NCI-H526 treated with DMSO at 0.1 percent for 48 hours (cell line): ENCODE measurements around the gene CCDC89.
"Not testable (repeated sequence)": the region's sequence is repeated elsewhere in the genome, so short reads cannot be mapped to it uniquely, and the experiment has no call there.

Experiments used
- DNase-seq: peaks from one replicate; lab custom pipeline; 2025; lab: John Stamatoyannopoulos, UW

CCDC89 gene

GRCh38 chr11:85685125-85685819 lies 723 bp downstream of the CCDC89 start:
- DNase-seq, result no peak

DNA sequence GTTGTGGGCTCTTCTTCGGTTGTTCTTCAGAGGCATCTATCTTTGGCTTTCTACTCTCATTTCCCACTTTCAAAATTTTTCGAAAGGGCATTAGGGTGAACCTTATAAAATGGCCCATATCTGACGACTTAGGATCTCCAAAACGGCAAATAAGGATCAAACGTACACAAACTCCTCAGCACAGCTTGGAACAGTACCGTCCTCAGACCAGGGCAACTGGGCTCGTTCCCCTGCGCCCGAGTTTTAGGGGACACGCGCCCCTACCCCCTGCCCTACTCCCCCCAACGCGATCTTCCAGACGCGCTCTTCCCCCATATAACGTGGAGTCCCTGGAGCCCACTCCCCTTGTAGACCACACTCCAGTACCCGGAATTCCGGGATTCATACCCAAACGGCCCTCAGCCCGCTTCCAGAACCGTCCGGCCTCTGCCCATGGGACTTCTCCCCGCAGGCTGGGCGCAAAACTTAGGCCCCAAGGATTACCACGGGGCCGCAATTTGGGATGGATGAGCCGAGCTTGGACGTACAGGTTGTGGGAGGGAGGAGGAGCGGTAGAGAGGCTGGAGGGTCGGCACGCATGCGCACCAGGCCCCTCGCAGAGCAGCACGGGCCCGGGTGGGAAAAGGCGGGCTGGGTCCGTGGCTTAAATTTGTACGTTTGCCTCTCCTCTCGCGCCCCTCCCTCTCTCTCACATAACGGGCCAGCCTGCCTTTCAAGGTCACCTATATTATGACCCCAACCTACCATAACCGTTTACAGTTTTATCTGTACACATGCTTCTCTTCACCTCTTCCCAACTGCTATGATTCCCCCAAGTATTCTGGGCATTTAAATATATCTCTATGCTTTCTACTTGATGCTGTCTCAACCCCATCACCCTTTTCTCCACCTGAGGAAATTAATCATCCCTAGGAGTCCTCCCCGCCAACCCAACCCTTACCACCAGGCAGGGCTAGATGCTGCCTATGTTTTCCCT lies 3.4 kb downstream of the CCDC89 start:
- DNase-seq, result no peak

DNA sequence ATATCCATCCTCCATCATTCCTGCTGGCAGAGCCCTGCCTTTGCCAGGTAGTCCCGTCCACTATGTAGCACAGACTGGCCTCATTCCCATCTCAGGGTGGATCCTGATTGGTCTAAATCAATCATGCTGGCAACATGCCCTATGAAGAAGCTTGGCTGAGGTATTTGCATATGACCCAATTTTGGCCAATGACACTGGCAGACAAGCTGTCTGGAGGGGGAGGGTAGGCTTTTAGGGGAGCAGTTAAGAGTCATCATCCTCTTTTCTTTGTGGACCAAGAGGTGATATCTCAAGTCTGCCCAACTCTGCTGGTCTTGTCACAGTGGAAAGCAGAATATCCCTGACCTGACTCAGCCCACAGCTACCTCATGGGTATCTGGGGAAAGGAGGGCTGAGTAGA lies 5.1 kb downstream of the CCDC89 start:
- DNase-seq, result no peak

- no peak for DNase-seq
Observed at GRCh38 chr11:85679576-85679975, 6.4 kb downstream of the CCDC89 start.

- DNase-seq, result no peak
Observed at GRCh38 chr11:85673393-85673792, 12.6 kb downstream of the CCDC89 start.

DNA sequence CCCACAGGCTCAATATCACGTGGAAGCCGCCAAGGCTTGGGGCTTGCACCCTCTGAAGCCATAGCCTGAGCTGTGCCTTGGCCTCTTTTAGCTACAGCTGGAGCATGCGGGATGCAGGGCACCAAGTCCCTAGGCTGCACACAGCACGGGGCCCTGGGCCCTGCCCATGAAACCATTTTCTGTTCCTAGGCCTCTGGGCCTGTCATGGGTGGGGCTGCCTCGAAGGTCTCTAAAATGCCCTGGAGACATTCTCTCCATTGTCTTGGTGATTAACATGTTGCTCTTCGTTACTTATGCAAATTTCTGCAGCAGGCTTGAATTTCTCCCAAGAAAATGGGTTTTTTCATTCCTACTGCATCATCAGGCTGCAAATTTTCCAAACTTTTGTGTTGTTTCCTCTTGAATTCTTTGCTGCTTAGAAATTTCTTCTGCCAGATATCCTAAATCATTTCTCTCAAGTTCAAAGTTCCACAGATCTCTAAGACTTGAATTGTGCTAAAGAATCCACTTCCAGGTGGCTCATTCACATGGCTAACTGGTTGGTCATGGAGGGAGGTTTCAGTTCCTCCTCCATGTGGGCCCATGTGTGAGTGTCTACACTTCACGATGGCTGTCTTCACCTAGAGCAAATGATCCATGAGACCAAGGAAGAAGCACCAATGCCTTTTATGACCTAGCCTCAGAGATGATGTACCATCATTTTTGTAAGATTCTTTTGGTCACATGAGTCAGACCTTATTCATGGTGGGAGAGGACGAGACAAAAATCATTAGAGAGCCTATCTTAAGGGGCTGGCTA lies 13.7 kb downstream of the CCDC89 start:
- no peak for DNase-seq

- DNase-seq, result not testable (repeated sequence)
Observed at GRCh38 chr11:85670949-85671663, 14.9 kb downstream of the CCDC89 start.

- DNase-seq, result no peak
Observed at GRCh38 chr11:85668157-85668556, 17.8 kb downstream of the CCDC89 start.

- no peak for DNase-seq
Observed at GRCh38 chr11:85666687-85667086, 19.3 kb downstream of the CCDC89 start.

DNA sequence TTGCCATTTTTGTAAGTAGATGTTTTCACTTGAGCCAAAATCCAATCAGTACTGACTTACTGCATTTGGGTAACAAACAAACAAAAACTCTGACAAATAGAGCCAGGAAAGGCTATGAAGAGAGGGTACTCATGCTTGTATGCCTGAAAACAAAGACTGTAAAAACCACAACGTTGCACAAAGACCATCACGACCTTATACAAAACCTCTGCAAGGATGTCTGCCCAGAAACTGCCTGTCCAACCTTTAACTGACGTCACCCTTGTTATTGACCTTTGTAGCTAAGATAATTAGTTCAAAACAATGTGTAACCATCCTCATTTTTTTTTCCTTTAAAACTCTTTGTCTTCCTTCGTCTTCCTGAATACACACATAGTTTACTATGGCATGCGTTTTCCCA lies 20.3 kb downstream of the CCDC89 start:
- DNase-seq, result no peak

GRCh38 chr11:85664615-85665481 lies 21.1 kb downstream of the CCDC89 start, which contains the start of gene CREBZF:
Gene CREBZF, minus strand, starts transcription at chr11:85665129. Its CDS starts 254 bp downstream, at chr11:85664875.
- DNase-seq, result peak; percentile 98

- peak; percentile 74 for DNase-seq
Observed at GRCh38 chr11:85663753-85664614, 22.0 kb downstream of the CCDC89 start.

- no peak for DNase-seq
Observed at GRCh38 chr11:85663080-85663752, 22.8 kb downstream of the CCDC89 start.

- DNase-seq, result no peak
Observed at GRCh38 chr11:85661972-85662664, 23.9 kb downstream of the CCDC89 start.

DNA sequence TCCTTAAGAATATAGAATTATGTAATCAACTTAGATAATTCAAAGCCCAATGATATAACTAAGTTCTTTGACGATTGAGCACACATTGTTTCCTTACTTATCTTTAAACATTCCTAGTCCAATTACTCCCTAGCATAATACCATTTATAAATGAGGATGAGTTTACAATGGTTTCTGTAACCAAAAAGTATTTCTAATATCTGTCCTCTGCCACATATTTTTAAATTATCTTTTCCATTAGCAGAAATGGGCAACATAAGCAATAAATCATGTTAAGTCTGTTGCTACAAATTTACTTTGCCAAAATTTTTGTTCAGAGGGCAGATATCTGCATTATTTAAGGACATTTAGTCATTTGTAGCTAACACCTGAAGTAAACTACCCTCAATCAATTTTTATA lies 27.8 kb downstream of the CCDC89 start:
- DNase-seq, result no peak

DNA sequence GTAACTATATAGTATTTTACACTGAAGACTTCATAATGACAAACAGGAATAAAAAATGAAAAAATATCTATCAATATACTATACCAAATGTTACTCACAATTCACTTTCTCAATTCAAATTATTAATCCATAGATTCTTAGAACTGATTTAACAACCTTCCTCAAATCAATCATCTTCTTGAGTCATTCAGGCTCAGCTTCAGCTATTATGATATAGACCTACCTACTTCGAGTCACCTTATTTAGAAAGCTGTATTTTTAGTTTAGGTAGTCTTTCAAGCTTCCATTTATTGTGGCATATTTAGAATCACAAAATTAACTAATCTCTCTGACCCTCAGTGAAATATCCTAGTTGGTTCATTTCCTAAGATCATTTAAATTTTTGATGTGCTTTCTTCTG lies 29.2 kb downstream of the CCDC89 start:
- no peak for DNase-seq

- not testable (repeated sequence) for DNase-seq
Observed at GRCh38 chr11:85654343-85654742, 31.7 kb downstream of the CCDC89 start.

- no peak for DNase-seq
Observed at GRCh38 chr11:85652786-85653447, 33.1 kb downstream of the CCDC89 start.
